Measurements from ENCODE around the gene ATP8A1.

GRCh38 chr4:42416017-42416416 lies 240.9 kb downstream of the ATP8A1 start:
- no peak for TF ChIP-seq SIN3A (IDR thresholded peaks at IDR 0.05; ENCODE audit: borderline replicate concordance, insufficient read depth, low read depth, low read length)
- TF ChIP-seq REST (IDR thresholded peaks at IDR 0.05; ENCODE audit: insufficient read depth in 1 of 2, low read depth in 2 of 2, low read length in 1 of 2) = no peak
- TF ChIP-seq CTCF (IDR thresholded peaks at IDR 0.05) = no peak
- TF ChIP-seq POLR2AphosphoS5 (IDR thresholded peaks at IDR 0.05; ENCODE audit: low read depth, low read length) = no peak
- TF ChIP-seq TCF7L2 (IDR thresholded peaks at IDR 0.05; ENCODE audit: low read depth, low read length) = no peak
